ENCODE results near the gene CFAP61.

CFAP61 gene

GRCh38 chr20:20184149-20184548, 131.8 kb downstream of the CFAP61 start:
- no peak for DNase-seq

- DNase-seq: no peak
Measured at GRCh38 chr20:20184706-20185105, 132.4 kb downstream of the CFAP61 start.

GRCh38 chr20:20188647-20189046, 136.3 kb downstream of the CFAP61 start:
- no peak for DNase-seq

GRCh38 chr20:20192366-20192765, 140.0 kb downstream of the CFAP61 start:
- no peak for DNase-seq

GRCh38 chr20:20195021-20195705, 142.8 kb downstream of the CFAP61 start:
- DNase-seq: no peak

- DNase-seq: no peak
Measured at GRCh38 chr20:20196610-20197009, 144.3 kb downstream of the CFAP61 start.

GRCh38 chr20:20198011-20198410, 145.7 kb downstream of the CFAP61 start:
- DNase-seq: no peak

GRCh38 chr20:20199361-20200160, 147.2 kb downstream of the CFAP61 start:
- DNase-seq: no peak

GRCh38 chr20:20201124-20201523, 148.8 kb downstream of the CFAP61 start:
- no peak for DNase-seq

GRCh38 chr20:20201639-20202038, 149.3 kb downstream of the CFAP61 start:
- no peak for DNase-seq

GRCh38 chr20:20202768-20203167, 150.4 kb downstream of the CFAP61 start:
- no peak for DNase-seq

GRCh38 chr20:20203784-20204183, 151.5 kb downstream of the CFAP61 start:
- no peak for DNase-seq

- no peak for DNase-seq
Measured at GRCh38 chr20:20204256-20204655, 151.9 kb downstream of the CFAP61 start.

GRCh38 chr20:20205141-20205861, 153.0 kb downstream of the CFAP61 start:
- no peak for DNase-seq

- no peak for DNase-seq
Measured at GRCh38 chr20:20205862-20206236, 153.5 kb downstream of the CFAP61 start.

GRCh38 chr20:20206788-20207187, 154.5 kb downstream of the CFAP61 start:
- no peak for DNase-seq

GRCh38 chr20:20207291-20207690, 155.0 kb downstream of the CFAP61 start:
- DNase-seq: no peak

GRCh38 chr20:20207872-20208271, 155.5 kb downstream of the CFAP61 start:
- no peak for DNase-seq

GRCh38 chr20:20209684-20210083, 157.4 kb downstream of the CFAP61 start:
- DNase-seq: no peak

- no peak for DNase-seq
Measured at GRCh38 chr20:20210327-20210726, 158.0 kb downstream of the CFAP61 start.

GRCh38 chr20:20210943-20211273, 158.6 kb downstream of the CFAP61 start:
- no peak for DNase-seq

GRCh38 chr20:20211274-20211987, 159.1 kb downstream of the CFAP61 start:
- no peak for DNase-seq

- no peak for DNase-seq
Measured at GRCh38 chr20:20211988-20212518, 159.7 kb downstream of the CFAP61 start.

Data from activated CD4-positive, CD25-positive, alpha-beta regulatory T cell treated with anti-CD3 and anti-CD28 coated beads, Interleukin-2, amount 50 U/mL, for 72 hours (primary cell).